SK-N-SH (cell line): Measurements from ENCODE around the gene RPP14.

Source experiments
- CHD2 ChIP-seq: fragments of 150-350 bp; IDR thresholded peaks from 2 replicates; pipeline ENCODE4 v1.6.1; 2018; ENCODE audit warnings: low read length; ENCODE audit not compliant: partially characterized antibody
- JUND ChIP-seq: IDR thresholded peaks from 2 replicates; pipeline ENCODE4 v1.4.0; 2012
- MEF2A ChIP-seq: IDR thresholded peaks from 2 replicates; pipeline ENCODE4 v1.4.0; 2012; ENCODE audit warnings: low read depth, borderline replicate concordance
- RCOR1 ChIP-seq: fragments of 150-350 bp; IDR thresholded peaks from 2 replicates; pipeline ENCODE4 v1.6.1; 2017; ENCODE audit warnings: antibody characterized with exemption, low read length
- SMC3 ChIP-seq: IDR thresholded peaks from 2 replicates; pipeline ENCODE4 v1.6.1; 2012; ENCODE audit warnings: low read depth, low read length, improper control_type of control experiment
- TF ChIP-seq, protein P1 (sequence below): IDR thresholded peaks from 2 replicates; pipeline ENCODE4 v1.6.1; 2012; ENCODE audit warnings: mild to moderate bottlenecking, low read depth, low read length, moderate library complexity
- TF ChIP-seq, protein P2 (sequence below): fragments of 200-600 bp; sonication (generic); IDR thresholded peaks from 2 replicates; pipeline ENCODE4 v1.6.1; 2017; ENCODE audit warnings: antibody characterized with exemption, mild to moderate bottlenecking, moderate library complexity

DNA sequence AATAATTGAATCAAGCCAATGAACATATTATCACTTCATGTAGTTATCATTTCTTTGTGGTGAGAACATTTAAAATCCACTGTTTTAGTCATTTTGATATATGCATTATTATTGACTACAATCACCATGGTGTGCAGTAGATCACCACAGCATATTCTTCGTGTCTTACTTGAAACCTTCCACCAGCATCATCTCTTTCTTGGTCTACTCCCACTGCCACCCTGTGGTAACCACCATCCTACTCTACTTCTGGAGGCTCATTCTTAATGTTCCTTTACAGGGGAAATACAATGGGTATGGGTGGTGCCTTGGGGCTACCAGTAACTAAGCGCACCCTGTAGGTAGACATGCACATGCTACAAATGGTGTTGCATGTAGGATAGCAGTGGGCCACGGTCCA is 52.0 kb downstream of the RPP14 start:
- TF ChIP-seq, protein P1, sequence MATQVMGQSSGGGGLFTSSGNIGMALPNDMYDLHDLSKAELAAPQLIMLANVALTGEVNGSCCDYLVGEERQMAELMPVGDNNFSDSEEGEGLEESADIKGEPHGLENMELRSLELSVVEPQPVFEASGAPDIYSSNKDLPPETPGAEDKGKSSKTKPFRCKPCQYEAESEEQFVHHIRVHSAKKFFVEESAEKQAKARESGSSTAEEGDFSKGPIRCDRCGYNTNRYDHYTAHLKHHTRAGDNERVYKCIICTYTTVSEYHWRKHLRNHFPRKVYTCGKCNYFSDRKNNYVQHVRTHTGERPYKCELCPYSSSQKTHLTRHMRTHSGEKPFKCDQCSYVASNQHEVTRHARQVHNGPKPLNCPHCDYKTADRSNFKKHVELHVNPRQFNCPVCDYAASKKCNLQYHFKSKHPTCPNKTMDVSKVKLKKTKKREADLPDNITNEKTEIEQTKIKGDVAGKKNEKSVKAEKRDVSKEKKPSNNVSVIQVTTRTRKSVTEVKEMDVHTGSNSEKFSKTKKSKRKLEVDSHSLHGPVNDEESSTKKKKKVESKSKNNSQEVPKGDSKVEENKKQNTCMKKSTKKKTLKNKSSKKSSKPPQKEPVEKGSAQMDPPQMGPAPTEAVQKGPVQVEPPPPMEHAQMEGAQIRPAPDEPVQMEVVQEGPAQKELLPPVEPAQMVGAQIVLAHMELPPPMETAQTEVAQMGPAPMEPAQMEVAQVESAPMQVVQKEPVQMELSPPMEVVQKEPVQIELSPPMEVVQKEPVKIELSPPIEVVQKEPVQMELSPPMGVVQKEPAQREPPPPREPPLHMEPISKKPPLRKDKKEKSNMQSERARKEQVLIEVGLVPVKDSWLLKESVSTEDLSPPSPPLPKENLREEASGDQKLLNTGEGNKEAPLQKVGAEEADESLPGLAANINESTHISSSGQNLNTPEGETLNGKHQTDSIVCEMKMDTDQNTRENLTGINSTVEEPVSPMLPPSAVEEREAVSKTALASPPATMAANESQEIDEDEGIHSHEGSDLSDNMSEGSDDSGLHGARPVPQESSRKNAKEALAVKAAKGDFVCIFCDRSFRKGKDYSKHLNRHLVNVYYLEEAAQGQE: no peak
- no peak for TF ChIP-seq SMC3
- TF ChIP-seq, protein P2, sequence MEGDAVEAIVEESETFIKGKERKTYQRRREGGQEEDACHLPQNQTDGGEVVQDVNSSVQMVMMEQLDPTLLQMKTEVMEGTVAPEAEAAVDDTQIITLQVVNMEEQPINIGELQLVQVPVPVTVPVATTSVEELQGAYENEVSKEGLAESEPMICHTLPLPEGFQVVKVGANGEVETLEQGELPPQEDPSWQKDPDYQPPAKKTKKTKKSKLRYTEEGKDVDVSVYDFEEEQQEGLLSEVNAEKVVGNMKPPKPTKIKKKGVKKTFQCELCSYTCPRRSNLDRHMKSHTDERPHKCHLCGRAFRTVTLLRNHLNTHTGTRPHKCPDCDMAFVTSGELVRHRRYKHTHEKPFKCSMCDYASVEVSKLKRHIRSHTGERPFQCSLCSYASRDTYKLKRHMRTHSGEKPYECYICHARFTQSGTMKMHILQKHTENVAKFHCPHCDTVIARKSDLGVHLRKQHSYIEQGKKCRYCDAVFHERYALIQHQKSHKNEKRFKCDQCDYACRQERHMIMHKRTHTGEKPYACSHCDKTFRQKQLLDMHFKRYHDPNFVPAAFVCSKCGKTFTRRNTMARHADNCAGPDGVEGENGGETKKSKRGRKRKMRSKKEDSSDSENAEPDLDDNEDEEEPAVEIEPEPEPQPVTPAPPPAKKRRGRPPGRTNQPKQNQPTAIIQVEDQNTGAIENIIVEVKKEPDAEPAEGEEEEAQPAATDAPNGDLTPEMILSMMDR: no peak
- no peak for TF ChIP-seq CHD2
- no peak for TF ChIP-seq MEF2A
- TF ChIP-seq RCOR1: no peak
- TF ChIP-seq JUND: no peak
